Erythroblast (primary cell): Measurements from ENCODE around the gene JAZF1.

Experiments
- GATA1 ChIP-seq: IDR thresholded peaks from 2 replicates; pipeline ENCODE4 v1.6.1; 2011; ENCODE audit warnings: low read depth, mild to moderate bottlenecking, control low read depth, low read length, moderate library complexity
- POLR2A ChIP-seq: IDR thresholded peaks from 2 replicates; pipeline ENCODE4 v1.6.1; 2011; ENCODE audit warnings: mild to moderate bottlenecking, low read length

DNA sequence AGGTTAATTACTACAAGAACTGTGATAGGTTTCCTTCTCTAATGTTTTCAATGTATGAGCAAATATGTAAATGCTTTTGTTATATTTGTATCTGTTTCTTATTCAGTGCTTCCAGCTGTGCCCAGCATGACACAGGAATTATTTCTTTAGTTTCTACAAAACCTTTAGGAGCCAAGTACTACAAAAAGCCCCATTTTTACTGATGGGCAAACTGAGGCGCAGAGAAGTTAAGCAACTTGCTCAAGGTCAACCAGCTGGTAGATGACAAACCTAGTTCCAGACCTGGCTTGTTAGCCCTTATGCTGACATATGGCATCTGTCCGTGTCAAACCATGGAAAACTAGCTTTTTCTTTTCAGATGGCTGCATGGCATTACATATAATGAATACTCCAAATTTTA lies 134.6 kb downstream of the JAZF1 start:
- TF ChIP-seq POLR2A (no peak), GATA1 (no peak)
